ENCODE measurements around the gene SH3D19. TPM values are rescaled to one million over a fixed set of nuclear protein-coding genes. Genes with fewer than 3 reads are reported as not detected.
A peak's percentile ranks its signal among the peaks of the same experiment; 100 is the strongest.

Gene SH3D19
- total RNA-seq, 4 donors from 2014 or later: 117 to 200 (median 168) TPM

GRCh38 chr4:151152028-151152427 lies 173.4 kb downstream of the SH3D19 start:
- Histone ChIP-seq H3K36me3 (peaks cover 0 to 43% of the 10 kb centered on the region in 2 donors), H3K9me3 (no peaks in the 10 kb centered on the region), H3K4me1 (peaks cover 0 to 13% (median 0%) of the 10 kb centered on the region in 3 donors), H3K27ac (no peak overlapping the region), H3K4me3 (no peak overlapping the region), H3K27me3 (no peaks in the 10 kb centered on the region)
- 0 to 17% methylated on average over 1 of the region's 1 CpG for WGBS, 2 donors (ENCODE audit: low coverage in 1 of 2)
- ATAC-seq: no peak
- TF ChIP-seq POLR2A (IDR thresholded peaks at IDR 0.05) (no peak), EP300 (IDR thresholded peaks at IDR 0.05) (no peak), POLR2AphosphoS5 (IDR thresholded peaks at IDR 0.05) (no peak)
- TF ChIP-seq, protein P1, sequence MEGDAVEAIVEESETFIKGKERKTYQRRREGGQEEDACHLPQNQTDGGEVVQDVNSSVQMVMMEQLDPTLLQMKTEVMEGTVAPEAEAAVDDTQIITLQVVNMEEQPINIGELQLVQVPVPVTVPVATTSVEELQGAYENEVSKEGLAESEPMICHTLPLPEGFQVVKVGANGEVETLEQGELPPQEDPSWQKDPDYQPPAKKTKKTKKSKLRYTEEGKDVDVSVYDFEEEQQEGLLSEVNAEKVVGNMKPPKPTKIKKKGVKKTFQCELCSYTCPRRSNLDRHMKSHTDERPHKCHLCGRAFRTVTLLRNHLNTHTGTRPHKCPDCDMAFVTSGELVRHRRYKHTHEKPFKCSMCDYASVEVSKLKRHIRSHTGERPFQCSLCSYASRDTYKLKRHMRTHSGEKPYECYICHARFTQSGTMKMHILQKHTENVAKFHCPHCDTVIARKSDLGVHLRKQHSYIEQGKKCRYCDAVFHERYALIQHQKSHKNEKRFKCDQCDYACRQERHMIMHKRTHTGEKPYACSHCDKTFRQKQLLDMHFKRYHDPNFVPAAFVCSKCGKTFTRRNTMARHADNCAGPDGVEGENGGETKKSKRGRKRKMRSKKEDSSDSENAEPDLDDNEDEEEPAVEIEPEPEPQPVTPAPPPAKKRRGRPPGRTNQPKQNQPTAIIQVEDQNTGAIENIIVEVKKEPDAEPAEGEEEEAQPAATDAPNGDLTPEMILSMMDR (IDR thresholded peaks at IDR 0.05): no peak

DNA sequence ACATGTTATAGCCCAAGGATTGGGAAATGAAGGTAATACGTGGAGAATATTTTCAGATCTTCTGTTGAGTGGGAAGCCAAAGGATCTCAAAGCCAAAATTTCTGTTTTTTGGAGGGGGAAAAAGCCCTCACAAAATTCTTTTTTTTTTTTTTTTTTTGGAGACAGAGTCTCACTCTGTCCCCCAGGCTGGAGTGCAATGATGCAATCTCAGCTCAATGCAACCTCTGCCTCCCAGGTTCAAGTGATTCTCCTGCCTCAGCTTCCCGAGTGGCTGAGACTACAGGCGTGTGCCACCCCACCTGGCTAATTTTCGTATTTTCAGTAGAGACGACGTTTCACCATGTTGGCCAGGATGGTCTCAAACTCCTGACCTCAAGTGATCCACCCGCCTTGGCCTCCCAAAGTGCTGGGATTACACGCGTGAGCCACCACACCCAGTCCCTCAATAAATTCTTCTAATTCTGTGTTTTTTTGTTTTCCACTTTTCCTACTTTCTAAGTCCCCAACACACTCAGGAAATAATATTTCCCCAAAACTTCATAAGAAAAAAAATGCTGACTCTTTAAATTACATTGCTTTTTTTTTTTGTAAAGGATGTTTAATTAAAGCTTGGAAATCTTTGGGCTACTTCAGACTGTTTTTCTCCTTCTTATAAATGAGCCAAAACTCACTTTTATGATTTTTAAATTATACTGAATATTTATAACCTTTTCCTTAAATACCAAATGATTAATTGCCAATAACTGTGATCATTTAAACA lies 174.4 kb downstream of the SH3D19 start:
- Histone ChIP-seq H3K4me1 (peaks cover 0 to 13% (median 0%) of the 10 kb centered on the region in 3 donors), H3K27me3 (no peaks in the 10 kb centered on the region), H3K4me3 (no peak overlapping the region), H3K36me3 (peaks cover 0 to 50% of the 10 kb centered on the region in 2 donors), H3K9me3 (no peaks in the 10 kb centered on the region), H3K27ac (no peak overlapping the region)
- TF ChIP-seq POLR2AphosphoS5 (IDR thresholded peaks at IDR 0.05) (no peak), POLR2A (IDR thresholded peaks at IDR 0.05) (no peak), EP300 (IDR thresholded peaks at IDR 0.05) (no peak)
- TF ChIP-seq, protein P1 (IDR thresholded peaks at IDR 0.05): no peak
- no peak for ATAC-seq
- WGBS, 2 donors (ENCODE audit: low coverage in 1 of 2): 87 to 95% methylated on average over 7 to 9 of the region's 9 CpGs

DNA sequence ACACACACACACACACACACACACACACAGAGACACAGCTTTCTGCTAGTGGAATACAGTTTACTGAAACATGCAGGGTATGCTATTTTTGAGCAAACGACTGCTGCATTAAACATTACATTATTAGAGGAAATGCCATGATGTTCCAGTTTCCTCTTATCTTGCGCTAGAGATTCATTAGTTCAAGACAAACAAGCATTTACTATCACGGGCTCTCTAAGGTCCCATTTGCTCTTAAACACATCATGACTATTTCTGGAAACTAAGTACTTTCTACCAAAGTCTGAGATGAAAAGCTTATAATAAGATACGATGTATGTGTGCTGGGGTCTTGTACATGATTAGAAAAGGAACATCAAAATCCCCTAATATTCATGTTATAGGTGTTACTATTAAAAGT lies 177.1 kb downstream of the SH3D19 start:
- ATAC-seq: no peak
- Histone ChIP-seq H3K36me3 (peaks cover 0 to 62% of the 10 kb centered on the region in 2 donors), H3K9me3 (no peaks in the 10 kb centered on the region), H3K27ac (no peak overlapping the region), H3K27me3 (no peaks in the 10 kb centered on the region), H3K4me1 (peaks cover 0 to 2% (median 0%) of the 10 kb centered on the region in 3 donors), H3K4me3 (no peak overlapping the region)
- TF ChIP-seq POLR2AphosphoS5 (IDR thresholded peaks at IDR 0.05) (no peak), POLR2A (IDR thresholded peaks at IDR 0.05) (no peak), EP300 (IDR thresholded peaks at IDR 0.05) (no peak)
- TF ChIP-seq, protein P1 (IDR thresholded peaks at IDR 0.05): no peak
- 88 to 94% methylated on average over 4 of the region's 4 CpGs for WGBS, 2 donors (ENCODE audit: low coverage in 1 of 2)

DNA sequence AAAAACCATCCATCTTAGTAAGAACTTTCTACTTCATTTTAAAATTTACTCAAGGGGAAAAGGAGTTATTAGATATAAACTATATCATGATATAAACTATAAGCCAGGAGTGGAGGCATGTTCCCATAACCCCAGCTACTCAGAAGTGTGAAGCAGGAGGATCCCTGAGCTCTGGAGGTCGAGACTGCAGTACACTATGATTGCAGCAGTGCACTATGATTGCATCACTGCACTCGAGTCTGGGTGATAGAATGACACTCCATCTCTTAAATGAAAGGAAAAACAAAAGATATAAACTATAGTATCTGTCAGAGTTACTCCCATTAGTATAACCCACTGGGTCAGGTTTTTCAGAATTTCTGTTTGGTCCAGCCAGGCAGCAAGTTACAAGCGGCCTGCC lies 178.4 kb downstream of the SH3D19 start:
- Histone ChIP-seq H3K27me3 (no peaks in the 10 kb centered on the region), H3K4me3 (no peak overlapping the region), H3K36me3 (peaks cover 0 to 74% of the 10 kb centered on the region in 2 donors), H3K9me3 (no peaks in the 10 kb centered on the region), H3K27ac (no peak overlapping the region), H3K4me1 (no peaks in the 10 kb centered on the region)
- 73 to 81% methylated on average over 3 of the region's 3 CpGs for WGBS, 2 donors (ENCODE audit: low coverage in 1 of 2)
- TF ChIP-seq EP300 (IDR thresholded peaks at IDR 0.05) (no peak), POLR2A (IDR thresholded peaks at IDR 0.05) (no peak), POLR2AphosphoS5 (IDR thresholded peaks at IDR 0.05) (no peak)
- TF ChIP-seq, protein P1 (IDR thresholded peaks at IDR 0.05): no peak
- peak; percentile 28 for ATAC-seq

Measured in gastroesophageal sphincter (tissue), 4 donors.